Cardiac fibroblast (primary cell): ENCODE results near the gene SLC16A1.
A peak's percentile ranks its signal among the peaks of the same experiment; 100 is the strongest.
"Not testable (repeated sequence)": the region's sequence is repeated elsewhere in the genome, so short reads cannot be mapped to it uniquely, and the experiment has no call there.

Experiments
- DNase-seq, 2 donors: peaks; one replicate each; pipeline versions ENCODE4 v3.0.0 to v3.0.0-alpha.2; 2010; ENCODE audit warnings: low read depth in 2 of 2
- H3K4me3 ChIP-seq, 2 donors: replicated peaks in 1 of 2; 1 replicate in 1 of 2; 2 replicates in 1 of 2; pipeline ENCODE4 v1.5.1; 2011; ENCODE audit warnings: low read depth in 2 of 2, low read length in 2 of 2, mild to moderate bottlenecking in 2 of 2, moderate library complexity in 1 of 2
- TF ChIP-seq, protein P1 (sequence below): IDR thresholded peaks from one replicate; pipeline ENCODE4 v1.5.1; 2011; ENCODE audit warnings: low read depth, mild to moderate bottlenecking, low read length, inconsistent platforms

The SLC16A1 gene

DNA sequence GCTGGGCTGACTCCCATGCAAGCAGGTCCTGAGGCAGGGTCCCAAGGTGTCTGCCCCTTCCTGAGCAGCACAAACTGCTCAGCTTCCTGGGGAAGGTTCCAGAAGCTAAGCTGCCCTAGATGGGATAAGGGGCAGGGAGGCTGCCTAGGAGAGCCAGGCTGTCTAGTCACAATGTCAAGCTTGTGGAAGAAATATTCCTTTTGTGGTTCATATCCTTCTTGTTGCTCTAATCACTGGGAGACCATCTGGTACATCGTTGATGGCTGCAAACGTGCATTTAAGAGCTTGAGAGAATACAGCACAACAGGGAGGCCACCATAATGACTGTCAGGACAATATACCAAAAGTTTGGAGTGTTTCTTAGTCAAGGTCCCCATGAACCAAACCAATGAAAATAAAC, 67.4 kb downstream of the SLC16A1 start:
- H3K4me3 ChIP-seq = no peak overlapping the region
- TF ChIP-seq, protein P1, sequence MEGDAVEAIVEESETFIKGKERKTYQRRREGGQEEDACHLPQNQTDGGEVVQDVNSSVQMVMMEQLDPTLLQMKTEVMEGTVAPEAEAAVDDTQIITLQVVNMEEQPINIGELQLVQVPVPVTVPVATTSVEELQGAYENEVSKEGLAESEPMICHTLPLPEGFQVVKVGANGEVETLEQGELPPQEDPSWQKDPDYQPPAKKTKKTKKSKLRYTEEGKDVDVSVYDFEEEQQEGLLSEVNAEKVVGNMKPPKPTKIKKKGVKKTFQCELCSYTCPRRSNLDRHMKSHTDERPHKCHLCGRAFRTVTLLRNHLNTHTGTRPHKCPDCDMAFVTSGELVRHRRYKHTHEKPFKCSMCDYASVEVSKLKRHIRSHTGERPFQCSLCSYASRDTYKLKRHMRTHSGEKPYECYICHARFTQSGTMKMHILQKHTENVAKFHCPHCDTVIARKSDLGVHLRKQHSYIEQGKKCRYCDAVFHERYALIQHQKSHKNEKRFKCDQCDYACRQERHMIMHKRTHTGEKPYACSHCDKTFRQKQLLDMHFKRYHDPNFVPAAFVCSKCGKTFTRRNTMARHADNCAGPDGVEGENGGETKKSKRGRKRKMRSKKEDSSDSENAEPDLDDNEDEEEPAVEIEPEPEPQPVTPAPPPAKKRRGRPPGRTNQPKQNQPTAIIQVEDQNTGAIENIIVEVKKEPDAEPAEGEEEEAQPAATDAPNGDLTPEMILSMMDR = no peak
- DNase-seq = no peak

DNA sequence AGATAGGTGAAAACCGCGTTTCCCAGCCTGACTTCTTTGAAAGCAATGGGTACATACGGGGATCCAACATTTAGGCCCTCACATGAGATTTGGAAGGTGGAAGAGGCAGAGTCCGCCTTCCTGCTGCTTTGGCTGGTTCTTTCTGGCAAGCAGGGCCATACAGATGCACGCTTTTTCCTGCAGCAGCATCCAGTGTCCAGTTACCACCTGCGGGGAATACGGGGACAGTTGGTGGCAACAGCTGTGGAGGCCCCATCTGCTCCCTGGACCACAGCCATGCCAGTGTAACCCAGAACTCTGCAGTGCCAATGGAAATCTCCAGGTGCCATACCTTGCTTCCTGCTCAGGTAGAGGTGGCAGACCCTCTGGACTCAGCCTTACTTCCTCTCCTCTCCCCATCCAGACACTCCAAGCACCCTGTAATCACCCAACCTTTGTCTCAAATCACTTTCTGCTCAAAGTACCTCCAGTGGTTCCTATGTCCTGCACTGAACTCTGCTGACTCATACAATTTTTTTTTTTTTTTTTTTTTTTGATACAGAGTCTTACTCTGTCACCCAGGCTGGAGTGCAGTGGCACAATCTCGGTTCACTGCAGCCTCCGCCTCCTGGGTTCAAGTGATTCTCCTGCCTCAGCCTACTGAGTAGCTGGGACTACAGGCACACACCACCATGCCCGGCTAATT, 68.3 kb downstream of the SLC16A1 start:
- TF ChIP-seq, protein P1 = no peak
- H3K4me3 ChIP-seq = no peak overlapping the region
- DNase-seq = peak in 1 of 2 donors; percentile 38

DNA sequence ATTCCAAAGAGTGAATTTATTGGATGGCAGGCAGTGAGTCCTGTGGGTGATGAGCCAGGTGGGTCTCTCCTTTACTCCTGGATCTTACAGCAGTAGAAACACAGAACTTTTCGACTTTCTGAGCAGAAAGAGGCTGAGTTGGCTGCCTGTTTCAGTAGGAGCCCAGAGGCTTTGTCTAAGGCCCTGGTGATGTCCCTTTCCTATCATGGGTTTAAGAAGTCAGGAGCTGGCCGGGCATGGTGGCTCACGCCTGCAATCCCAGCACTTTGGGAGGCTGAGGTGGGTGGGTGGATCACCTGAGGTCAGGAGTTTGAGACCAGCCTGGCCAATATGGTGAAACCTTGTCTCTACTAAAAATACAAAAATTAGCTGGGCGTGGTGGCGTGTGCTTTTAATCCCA, 71.0 kb downstream of the SLC16A1 start:
- not testable (repeated sequence) for DNase-seq, H3K4me3 ChIP-seq

DNA sequence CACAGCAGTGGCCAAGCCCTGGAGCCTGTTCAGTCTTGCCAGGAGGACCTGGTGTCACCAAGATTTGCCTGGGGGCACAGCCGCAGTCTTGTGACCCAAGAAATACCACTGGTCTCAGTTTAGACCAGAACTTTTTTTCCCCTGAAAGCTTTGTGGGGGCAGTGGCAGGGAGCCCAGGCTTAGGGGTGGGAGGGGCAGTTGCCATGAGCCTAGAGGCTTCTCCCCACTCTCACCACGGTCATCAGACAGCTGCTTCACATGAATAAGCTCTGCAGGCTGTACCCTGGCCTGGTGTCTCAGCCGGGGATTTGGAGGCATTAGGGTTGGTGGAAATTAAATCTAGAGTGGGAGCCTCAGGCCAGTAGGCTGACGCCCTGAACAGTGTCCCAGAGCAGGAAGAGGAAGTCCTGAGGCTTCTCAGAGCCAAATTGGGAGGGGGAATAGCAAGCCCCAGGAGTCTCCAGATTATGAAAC, 73.7 kb downstream of the SLC16A1 start:
- no peak overlapping the region for H3K4me3 ChIP-seq
- no peak for DNase-seq
- TF ChIP-seq, protein P1 = no peak

DNA sequence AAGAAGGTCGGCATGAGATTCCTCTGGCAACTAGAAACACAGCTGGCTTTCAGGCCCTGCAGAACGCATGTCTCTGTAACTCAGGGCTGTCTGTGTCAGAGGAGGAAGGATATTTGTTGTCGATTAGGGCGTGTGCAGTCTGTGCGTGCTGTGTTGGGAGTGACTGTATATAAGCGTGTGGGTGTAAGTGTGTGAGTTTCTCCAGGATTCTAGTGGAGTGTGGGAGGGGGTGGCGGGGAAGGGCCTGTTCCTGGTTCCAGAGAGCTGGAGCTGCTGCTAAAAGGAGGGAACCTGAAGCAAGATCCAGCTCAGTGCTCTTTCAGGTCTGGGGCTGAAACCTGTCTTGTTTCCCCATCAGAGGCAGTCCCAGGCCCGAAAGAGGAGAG, 74.3 kb downstream of the SLC16A1 start:
- TF ChIP-seq, protein P1 = no peak
- no peak overlapping the region for H3K4me3 ChIP-seq
- DNase-seq = no peak

DNA sequence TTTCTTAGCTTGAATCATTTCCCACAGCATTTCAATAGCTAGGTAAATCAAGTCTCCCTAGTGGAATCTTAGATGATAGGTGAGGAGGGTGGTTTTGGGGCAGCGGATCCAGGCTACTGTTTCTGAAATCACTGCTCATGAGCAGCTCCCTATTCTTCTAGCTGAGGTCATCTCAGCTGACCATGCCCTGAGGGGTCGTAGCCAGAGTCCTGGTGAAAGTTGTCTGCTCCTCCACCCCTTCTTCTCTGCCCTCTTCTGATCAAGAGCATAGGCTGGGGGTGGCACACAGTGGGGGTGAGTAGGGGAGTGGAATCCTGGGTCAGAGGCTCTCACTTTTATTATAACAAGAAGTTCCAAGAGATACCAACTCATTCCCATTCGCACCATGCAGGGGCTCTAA, 76.2 kb downstream of the SLC16A1 start:
- DNase-seq = no peak
- no peak overlapping the region for H3K4me3 ChIP-seq
- TF ChIP-seq, protein P1 = no peak

DNA sequence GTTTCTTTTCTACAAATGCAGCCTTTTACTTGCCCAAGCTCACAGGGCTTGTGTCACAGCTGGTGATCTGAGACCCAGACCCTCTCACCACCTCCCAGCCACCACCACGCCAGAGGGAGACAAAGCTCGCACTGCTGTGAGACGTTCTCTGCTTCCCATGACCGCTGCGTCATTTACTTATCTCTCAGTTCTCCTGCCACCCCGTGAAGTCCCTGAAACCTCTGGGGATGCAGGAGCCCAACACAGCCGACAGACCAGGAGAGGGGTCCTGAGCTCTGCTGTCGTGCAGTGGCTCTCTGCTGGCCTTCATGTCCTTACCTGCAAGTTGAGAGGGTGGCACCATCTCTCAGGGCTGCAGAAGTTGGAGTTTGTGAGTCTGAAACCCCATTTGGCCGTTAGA, 77.7 kb downstream of the SLC16A1 start:
- DNase-seq = no peak
- TF ChIP-seq, protein P1 = no peak
- no peak overlapping the region for H3K4me3 ChIP-seq
